T-helper 22 cell (primary cell): ENCODE results near the gene KY.

Experiments used
- DNase-seq: peaks from one replicate; pipeline ENCODE4 v3.0.0-alpha.2; 2020; ENCODE audit warnings: low read depth

KY gene

GRCh38 chr3:134650431-134651346, at the start of gene KY:
TSS of gene KY (minus strand) at chr3:134651022. CDS start at chr3:134650960, 62 bp downstream.
- no peak for DNase-seq

GRCh38 chr3:134699721-134700120, 48.9 kb upstream of the KY start:
- DNase-seq: no peak

- DNase-seq: no peak
Measured at GRCh38 chr3:134699141-134699711, 48.4 kb upstream of the KY start.

GRCh38 chr3:134697830-134698689, 47.2 kb upstream of the KY start:
- DNase-seq: no peak

- DNase-seq: no peak
Measured at GRCh38 chr3:134696155-134696554, 45.3 kb upstream of the KY start.

- DNase-seq: no peak
Measured at GRCh38 chr3:134694946-134695543, 44.2 kb upstream of the KY start.

GRCh38 chr3:134694466-134694865, 43.6 kb upstream of the KY start:
- no peak for DNase-seq

GRCh38 chr3:134693804-134694203, 43.0 kb upstream of the KY start:
- DNase-seq: no peak

- DNase-seq: no peak
Measured at GRCh38 chr3:134693226-134693625, 42.4 kb upstream of the KY start.

GRCh38 chr3:134690226-134690625, 39.4 kb upstream of the KY start:
- no peak for DNase-seq

GRCh38 chr3:134687642-134688041, 36.8 kb upstream of the KY start:
- no peak for DNase-seq

- DNase-seq: no peak
Measured at GRCh38 chr3:134685929-134686802, 35.3 kb upstream of the KY start.

- no peak for DNase-seq
Measured at GRCh38 chr3:134682196-134682880, 31.5 kb upstream of the KY start.

GRCh38 chr3:134681522-134681900, 30.7 kb upstream of the KY start:
- DNase-seq: no peak

GRCh38 chr3:134680796-134681521, 30.1 kb upstream of the KY start:
- no peak for DNase-seq

GRCh38 chr3:134677987-134678308, 27.1 kb upstream of the KY start:
- DNase-seq: no peak

GRCh38 chr3:134677196-134677986, 26.6 kb upstream of the KY start:
- DNase-seq: no peak

- no peak for DNase-seq
Measured at GRCh38 chr3:134675726-134676256, 25.0 kb upstream of the KY start.

GRCh38 chr3:134672571-134672970, 21.7 kb upstream of the KY start:
- no peak for DNase-seq
